ENCODE measurements around the gene KBTBD2.
"Not testable (repeated sequence)": the region's sequence is repeated elsewhere in the genome, so short reads cannot be mapped to it uniquely, and the experiment has no call there.

Gene KBTBD2

GRCh38 chr7:32892521-32893206 is 1.1 kb upstream of the KBTBD2 start:
- DNase-seq = peak; percentile 72

GRCh38 chr7:32891800-32892520 is 400 bp upstream of the KBTBD2 start:
- peak; percentile 97 for DNase-seq

- no peak for DNase-seq
Observed at GRCh38 chr7:32890793-32891042, 842 bp downstream of the KBTBD2 start.

GRCh38 chr7:32890010-32890792 is 1.4 kb downstream of the KBTBD2 start:
- peak; percentile 69 for DNase-seq

GRCh38 chr7:32888505-32888904 is 3.1 kb downstream of the KBTBD2 start:
- no peak for DNase-seq

- DNase-seq = peak; percentile 12
Observed at GRCh38 chr7:32887395-32887794, 4.2 kb downstream of the KBTBD2 start.

- DNase-seq = no peak
Observed at GRCh38 chr7:32881074-32881982, 10.2 kb downstream of the KBTBD2 start.

GRCh38 chr7:32879460-32879859 is 12.1 kb downstream of the KBTBD2 start:
- no peak for DNase-seq

GRCh38 chr7:32878023-32878422 is 13.5 kb downstream of the KBTBD2 start:
- DNase-seq = not testable (repeated sequence)

- DNase-seq = no peak
Observed at GRCh38 chr7:32872421-32872820, 19.1 kb downstream of the KBTBD2 start.

- DNase-seq = no peak
Observed at GRCh38 chr7:32871624-32872371, 19.8 kb downstream of the KBTBD2 start.

- DNase-seq = no peak
Observed at GRCh38 chr7:32870298-32870697, 21.3 kb downstream of the KBTBD2 start.

GRCh38 chr7:32869716-32870115 is 21.8 kb downstream of the KBTBD2 start:
- DNase-seq = no peak

- DNase-seq = peak; percentile 8
Observed at GRCh38 chr7:32868116-32868515, 23.4 kb downstream of the KBTBD2 start.

- no peak for DNase-seq
Observed at GRCh38 chr7:32865448-32866030, 26.0 kb downstream of the KBTBD2 start.

GRCh38 chr7:32863872-32864271 is 27.7 kb downstream of the KBTBD2 start:
- not testable (repeated sequence) for DNase-seq

GRCh38 chr7:32860090-32860489 is 31.5 kb downstream of the KBTBD2 start:
- DNase-seq = no peak

- DNase-seq = no peak
Observed at GRCh38 chr7:32858648-32859047, 32.9 kb downstream of the KBTBD2 start.

- not testable (repeated sequence) for DNase-seq
Observed at GRCh38 chr7:32857063-32857462, 34.5 kb downstream of the KBTBD2 start.

GRCh38 chr7:32855837-32856775 is 35.5 kb downstream of the KBTBD2 start:
- not testable (repeated sequence) for DNase-seq

GRCh38 chr7:32850654-32851053 is 40.9 kb downstream of the KBTBD2 start:
- DNase-seq = not testable (repeated sequence)

Data from NCI-H1105 treated with DMSO at 0.1 percent for 48 hours (cell line).